NCI-H774 (cell line): ENCODE measurements around the gene USP17L25.
"Not testable (repeated sequence)": the region's sequence is repeated elsewhere in the genome, so short reads cannot be mapped to it uniquely, and the experiment has no call there.

Source experiments
- DNase-seq: peaks from one replicate; lab custom pipeline; 2025; lab: John Stamatoyannopoulos, UW

USP17L25 gene, protein sequence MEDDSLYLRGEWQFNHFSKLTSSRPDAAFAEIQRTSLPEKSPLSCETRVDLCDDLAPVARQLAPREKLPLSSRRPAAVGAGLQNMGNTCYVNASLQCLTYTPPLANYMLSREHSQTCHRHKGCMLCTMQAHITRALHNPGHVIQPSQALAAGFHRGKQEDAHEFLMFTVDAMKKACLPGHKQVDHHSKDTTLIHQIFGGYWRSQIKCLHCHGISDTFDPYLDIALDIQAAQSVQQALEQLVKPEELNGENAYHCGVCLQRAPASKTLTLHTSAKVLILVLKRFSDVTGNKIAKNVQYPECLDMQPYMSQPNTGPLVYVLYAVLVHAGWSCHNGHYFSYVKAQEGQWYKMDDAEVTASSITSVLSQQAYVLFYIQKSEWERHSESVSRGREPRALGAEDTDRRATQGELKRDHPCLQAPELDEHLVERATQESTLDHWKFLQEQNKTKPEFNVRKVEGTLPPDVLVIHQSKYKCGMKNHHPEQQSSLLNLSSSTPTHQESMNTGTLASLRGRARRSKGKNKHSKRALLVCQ

DNA sequence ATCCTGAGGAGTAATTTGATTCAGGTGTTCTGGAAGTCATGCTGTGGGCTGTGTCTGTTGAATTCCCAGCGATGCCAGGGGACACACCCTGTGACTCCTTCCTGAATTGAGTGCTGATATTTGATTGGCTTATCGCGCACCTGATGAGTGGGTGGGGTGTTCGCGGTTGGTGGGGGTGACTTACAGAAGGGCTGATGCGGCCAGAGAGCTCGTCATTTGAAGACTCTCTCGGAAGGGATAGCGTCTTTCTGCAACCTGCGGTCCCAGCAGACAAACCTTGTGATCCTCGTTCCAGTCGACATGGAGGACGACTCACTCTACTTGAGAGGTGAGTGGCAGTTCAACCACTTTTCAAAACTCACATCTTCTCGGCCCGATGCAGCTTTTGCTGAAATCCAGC lies at the start of gene USP17L25:
Gene USP17L25, plus strand, starts transcription at position 301 of the 400 bp plus-strand sequence. Its CDS starts 0 bp downstream, at position 301.
- not testable (repeated sequence) for DNase-seq

- DNase-seq: not testable (repeated sequence)
Measured at GRCh38 chr4:9324191-9324590, 5.5 kb upstream of the USP17L25 start.

DNA sequence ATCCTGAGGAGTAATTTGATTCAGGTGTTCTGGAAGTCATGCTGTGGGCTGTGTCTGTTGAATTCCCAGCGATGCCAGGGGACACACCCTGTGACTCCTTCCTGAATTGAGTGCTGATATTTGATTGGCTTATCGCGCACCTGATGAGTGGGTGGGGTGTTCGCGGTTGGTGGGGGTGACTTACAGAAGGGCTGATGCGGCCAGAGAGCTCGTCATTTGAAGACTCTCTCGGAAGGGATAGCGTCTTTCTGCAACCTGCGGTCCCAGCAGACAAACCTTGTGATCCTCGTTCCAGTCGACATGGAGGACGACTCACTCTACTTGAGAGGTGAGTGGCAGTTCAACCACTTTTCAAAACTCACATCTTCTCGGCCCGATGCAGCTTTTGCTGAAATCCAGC lies 4.8 kb upstream of the USP17L25 start, which contains the start of gene USP17L24:
Gene USP17L24, plus strand, starts transcription at position 301 of the 400 bp plus-strand sequence. Its CDS starts 0 bp downstream, at position 301.
- DNase-seq: not testable (repeated sequence)

GRCh38 chr4:9334358-9334757 lies 4.6 kb downstream of the USP17L25 start, which contains the start of gene USP17L26:
Gene USP17L26 (plus strand): TSS chr4:9334658. CDS start chr4:9334658, 0 bp downstream.
- not testable (repeated sequence) for DNase-seq

DNA sequence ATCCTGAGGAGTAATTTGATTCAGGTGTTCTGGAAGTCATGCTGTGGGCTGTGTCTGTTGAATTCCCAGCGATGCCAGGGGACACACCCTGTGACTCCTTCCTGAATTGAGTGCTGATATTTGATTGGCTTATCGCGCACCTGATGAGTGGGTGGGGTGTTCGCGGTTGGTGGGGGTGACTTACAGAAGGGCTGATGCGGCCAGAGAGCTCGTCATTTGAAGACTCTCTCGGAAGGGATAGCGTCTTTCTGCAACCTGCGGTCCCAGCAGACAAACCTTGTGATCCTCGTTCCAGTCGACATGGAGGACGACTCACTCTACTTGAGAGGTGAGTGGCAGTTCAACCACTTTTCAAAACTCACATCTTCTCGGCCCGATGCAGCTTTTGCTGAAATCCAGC lies 9.4 kb downstream of the USP17L25 start, which contains the start of gene USP17L5:
Gene USP17L5, plus strand, starts transcription at position 301 of the 400 bp plus-strand sequence. Its CDS starts 0 bp downstream, at position 301.
- DNase-seq: not testable (repeated sequence)

- DNase-seq: not testable (repeated sequence)
Measured at GRCh38 chr4:9343848-9344247, 14.1 kb downstream of the USP17L25 start, which contains the start of gene USP17L27. Gene USP17L27 (plus strand): TSS chr4:9344148. CDS start chr4:9344148, 0 bp downstream.

DNA sequence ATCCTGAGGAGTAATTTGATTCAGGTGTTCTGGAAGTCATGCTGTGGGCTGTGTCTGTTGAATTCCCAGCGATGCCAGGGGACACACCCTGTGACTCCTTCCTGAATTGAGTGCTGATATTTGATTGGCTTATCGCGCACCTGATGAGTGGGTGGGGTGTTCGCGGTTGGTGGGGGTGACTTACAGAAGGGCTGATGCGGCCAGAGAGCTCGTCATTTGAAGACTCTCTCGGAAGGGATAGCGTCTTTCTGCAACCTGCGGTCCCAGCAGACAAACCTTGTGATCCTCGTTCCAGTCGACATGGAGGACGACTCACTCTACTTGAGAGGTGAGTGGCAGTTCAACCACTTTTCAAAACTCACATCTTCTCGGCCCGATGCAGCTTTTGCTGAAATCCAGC lies 18.9 kb downstream of the USP17L25 start, which contains the start of gene USP17L28:
Gene USP17L28, plus strand, starts transcription at position 301 of the 400 bp plus-strand sequence. Its CDS starts 0 bp downstream, at position 301.
- not testable (repeated sequence) for DNase-seq

DNA sequence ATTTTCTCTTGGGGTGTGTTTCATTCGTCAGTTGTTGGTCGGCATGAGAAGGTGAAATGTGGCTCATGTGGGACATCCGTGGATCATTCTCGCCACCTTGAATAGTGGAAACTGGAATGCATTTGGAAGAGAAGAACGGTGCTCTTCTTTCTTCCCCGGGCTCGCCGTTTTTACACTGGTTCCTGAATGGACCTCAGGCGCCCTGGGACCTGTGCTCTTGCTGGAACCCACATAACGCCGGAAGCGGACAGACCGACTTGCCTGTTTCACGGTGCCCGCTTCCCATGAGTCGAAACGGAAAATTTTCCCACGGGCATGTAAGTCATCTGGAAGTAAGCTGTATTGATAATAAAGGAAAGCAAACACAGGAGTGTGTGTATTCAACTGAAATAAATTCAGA lies 21.2 kb downstream of the USP17L25 start:
- not testable (repeated sequence) for DNase-seq

GRCh38 chr4:9353338-9353737 lies 23.6 kb downstream of the USP17L25 start, which contains the start of gene USP17L29:
Gene USP17L29 (plus strand): TSS chr4:9353638. CDS start chr4:9353638, 0 bp downstream.
- not testable (repeated sequence) for DNase-seq

GRCh38 chr4:9362829-9363228 lies 33.1 kb downstream of the USP17L25 start, which contains the start of gene USP17L30:
Gene USP17L30 (plus strand): TSS chr4:9363129. CDS start chr4:9363129, 0 bp downstream.
- DNase-seq: not testable (repeated sequence)

GRCh38 chr4:9379881-9380280 lies 50.2 kb downstream of the USP17L25 start:
- DNase-seq: not testable (repeated sequence)
